GM23248 (cell line): ENCODE data around the gene AGPAT2. TPM values are rescaled to one million over a fixed set of nuclear protein-coding genes. Genes with fewer than 3 reads are reported as not detected.

Experiments used
- DNase-seq: peaks from one replicate; pipeline ENCODE4 v3.0.0-alpha.2; 2015
- H2AFZ ChIP-seq: fragments of 200-600 bp; sonication (generic); 2 replicates; pipeline ENCODE4 v1.6.1; 2016; ENCODE audit warnings: antibody characterized with exemption
- H3F3A ChIP-seq: fragments of 200-600 bp; sonication (generic); 2 replicates; pipeline ENCODE4 v1.6.1; 2016; ENCODE audit warnings: mild to moderate bottlenecking, antibody characterized with exemption, mixed run types; ENCODE audit not compliant: insufficient read depth
- H3K27ac ChIP-seq: fragments of 200-600 bp; sonication (generic); 2 replicates; pipeline ENCODE4 v1.5.1; 2016; ENCODE audit warnings: mild to moderate bottlenecking
- H3K27me3 ChIP-seq: fragments of 200-600 bp; sonication (generic); replicated peaks from 2 replicates; pipeline ENCODE4 v1.6.1; 2016; ENCODE audit warnings: mild to moderate bottlenecking; ENCODE audit not compliant: insufficient read depth
- H3K36me3 ChIP-seq: fragments of 200-600 bp; sonication (generic); 2 replicates; pipeline ENCODE4 v1.6.1; 2016; ENCODE audit warnings: low read depth, mild to moderate bottlenecking
- H3K4me1 ChIP-seq: fragments of 200-600 bp; sonication (generic); 2 replicates; pipeline ENCODE4 v1.6.1; 2016; ENCODE audit warnings: mild to moderate bottlenecking; ENCODE audit not compliant: insufficient read depth
- H3K4me2 ChIP-seq: fragments of 200-600 bp; sonication (generic); one replicate; pipeline ENCODE4 v1.6.1; 2016; ENCODE audit warnings: mild to moderate bottlenecking; ENCODE audit not compliant: unreplicated experiment
- H3K4me3 ChIP-seq: fragments of 200-600 bp; sonication (generic); 2 replicates; pipeline ENCODE4 v1.5.1; 2016; ENCODE audit warnings: mild to moderate bottlenecking
- H3K79me2 ChIP-seq: fragments of 200-600 bp; sonication (generic); 2 replicates; pipeline ENCODE4 v1.6.1; 2016; ENCODE audit warnings: mild to moderate bottlenecking; ENCODE audit not compliant: insufficient read depth
- H3K9ac ChIP-seq: fragments of 200-600 bp; sonication (generic); 2 replicates; pipeline ENCODE4 v1.6.1; 2016; ENCODE audit warnings: mild to moderate bottlenecking
- H3K9me2 ChIP-seq: fragments of 200-600 bp; sonication (generic); 2 replicates; pipeline ENCODE4 v1.6.1; 2016; ENCODE audit warnings: mixed run types, mild to moderate bottlenecking, moderate library complexity; ENCODE audit not compliant: insufficient read depth
- H3K9me3 ChIP-seq: fragments of 200-600 bp; sonication (generic); one replicate; pipeline ENCODE4 v1.6.1; 2017; ENCODE audit warnings: low read depth
- H4K20me1 ChIP-seq: fragments of 200-600 bp; sonication (generic); 2 replicates; pipeline ENCODE4 v1.6.0; 2016; ENCODE audit not compliant: insufficient read depth
- EZH2 ChIP-seq: fragments of 200-600 bp; sonication (generic); IDR thresholded peaks from 2 replicates; pipeline ENCODE4 v1.6.1; 2018; ENCODE audit warnings: antibody characterized with exemption, mild to moderate bottlenecking; ENCODE audit not compliant: insufficient read depth, poor library complexity, severe bottlenecking
- EZH2phosphoT487 ChIP-seq: fragments of 200-600 bp; sonication (generic); IDR thresholded peaks from 2 replicates; pipeline ENCODE4 v1.6.1; 2018; ENCODE audit warnings: antibody characterized with exemption, moderate library complexity, mild to moderate bottlenecking, low read depth; ENCODE audit not compliant: insufficient read depth
- WGBS, 2 experiments: methylation state at CpG; one replicate each; pipeline ENCODE4 v1.1.6; 2015 to 2017; ENCODE audit warnings: low lambda C conversion rate in 2 of 2, low coverage in 1 of 2; ENCODE audit errors: missing lambda C conversion rate in 2 of 2; 5-methylcytosine and 5-hydroxymethylcytosine counted together
- in situ Hi-C: fragments of 300-500 bp; cut with MboI; formaldehyde crosslinking; loops from 2 replicates; pipeline ENCODE4 v1.15.0; 2020
- polyA plus RNA-seq: library from polyadenylated mRNA; unstranded; fragments of >200 nt; fragmentation: Nextera tagmentation; extraction: Ambion mirVana; gene quantifications from 2 replicates; pipeline ENCODE4 v1.2.1, GENCODE V29; 2016
- total RNA-seq: library from RNA; depleted of rRNA; stranded (reverse); fragments of >200 nt; shearing (Covaris generic); gene quantifications from 2 replicates; pipeline ENCODE4 v1.2.3, GENCODE V29; 2014

AGPAT2 gene
- total and polyA plus RNA-seq, 2 experiments from 2014 or later = 58.3 to 68.7 TPM

GRCh38 chr9:136693490-136694162, 6.4 kb upstream of the AGPAT2 start:
- H3K9me2 ChIP-seq = no peaks in the 10 kb centered on the region
- peak; percentile 71 for DNase-seq
- H3K27ac ChIP-seq = no peak overlapping the region
- H2AFZ ChIP-seq = no peak overlapping the region
- H4K20me1 ChIP-seq = no peaks in the 10 kb centered on the region
- H3K79me2 ChIP-seq = no peaks in the 10 kb centered on the region
- no peaks in the 10 kb centered on the region for H3K4me1 ChIP-seq
- no peak overlapping the region for H3K4me3 ChIP-seq
- no peak overlapping the region for H3K4me2 ChIP-seq
- no peak overlapping the region for H3K9ac ChIP-seq
- no peaks in the 10 kb centered on the region for H3K27me3 ChIP-seq
- no peaks in the 10 kb centered on the region for H3K36me3 ChIP-seq
- in situ Hi-C loops = no loop called here
- H3K9me3 ChIP-seq = no peaks in the 10 kb centered on the region
- TF ChIP-seq EZH2phosphoT487 = no peak
- TF ChIP-seq EZH2 = no peak
- WGBS, 2 experiments = 51 to 57% methylated on average over 15 of the region's 15 CpGs
- no peaks in the 10 kb centered on the region for H3F3A ChIP-seq

GRCh38 chr9:136693135-136693489, 5.9 kb upstream of the AGPAT2 start:
- H3K9me2 ChIP-seq = no peaks in the 10 kb centered on the region
- no peak overlapping the region for H3K4me2 ChIP-seq
- in situ Hi-C loops = no loop called here
- no peak overlapping the region for H3K4me3 ChIP-seq
- no peaks in the 10 kb centered on the region for H4K20me1 ChIP-seq
- H3F3A ChIP-seq = 0 out of 2 replicates have a peak, but pooled peaks cover 3% of the 10 kb centered on the region
- H3K36me3 ChIP-seq = no peaks in the 10 kb centered on the region
- H3K27ac ChIP-seq = no peak overlapping the region
- DNase-seq = no peak
- no peaks in the 10 kb centered on the region for H3K4me1 ChIP-seq
- WGBS, 2 experiments = 77% methylated on average over 14 of the region's 14 CpGs
- no peak overlapping the region for H3K9ac ChIP-seq
- H3K9me3 ChIP-seq = no peaks in the 10 kb centered on the region
- no peaks in the 10 kb centered on the region for H3K27me3 ChIP-seq
- TF ChIP-seq EZH2 (no peak), EZH2phosphoT487 (no peak)
- H3K79me2 ChIP-seq = no peaks in the 10 kb centered on the region
- H2AFZ ChIP-seq = no peak overlapping the region

- no peak overlapping the region for H3K4me2 ChIP-seq
- no peaks in the 10 kb centered on the region for H3K27me3 ChIP-seq
- DNase-seq = no peak
- H3K4me1 ChIP-seq = no peaks in the 10 kb centered on the region
- H2AFZ ChIP-seq = no peak overlapping the region
- H3K4me3 ChIP-seq = no peak overlapping the region
- WGBS, 2 experiments = 83 to 86% methylated on average over 38 to 43 of the region's 46 CpGs
- H3K9me3 ChIP-seq = no peaks in the 10 kb centered on the region
- H3K9me2 ChIP-seq = no peaks in the 10 kb centered on the region
- in situ Hi-C loops = no loop called here
- H3F3A ChIP-seq = 0 out of 2 replicates have a peak, but pooled peaks cover 6% of the 10 kb centered on the region
- no peaks in the 10 kb centered on the region for H3K79me2 ChIP-seq
- no peaks in the 10 kb centered on the region for H4K20me1 ChIP-seq
- H3K27ac ChIP-seq = no peak overlapping the region
- no peak overlapping the region for H3K9ac ChIP-seq
- H3K36me3 ChIP-seq = no peaks in the 10 kb centered on the region
- TF ChIP-seq EZH2 (no peak), EZH2phosphoT487 (no peak)
These were observed 5.2 kb upstream of the AGPAT2 start for GRCh38 chr9:136692185-136693134.

- no peak for DNase-seq
- no peak overlapping the region for H2AFZ ChIP-seq
- no peaks in the 10 kb centered on the region for H3K9me3 ChIP-seq
- H3K4me1 ChIP-seq = no peaks in the 10 kb centered on the region
- 78 to 84% methylated on average over 21 to 25 of the region's 29 CpGs for WGBS, 2 experiments
- H3K4me3 ChIP-seq = no peak overlapping the region
- H3K9ac ChIP-seq = no peak overlapping the region
- TF ChIP-seq EZH2 (no peak), EZH2phosphoT487 (no peak)
- H3K79me2 ChIP-seq = no peaks in the 10 kb centered on the region
- no peaks in the 10 kb centered on the region for H3K27me3 ChIP-seq
- no peak overlapping the region for H3K4me2 ChIP-seq
- H3K27ac ChIP-seq = no peak overlapping the region
- in situ Hi-C loops = no loop called here
- H3K36me3 ChIP-seq = no peaks in the 10 kb centered on the region
- 0 out of 2 replicates have a peak, but pooled peaks cover 6% of the 10 kb centered on the region for H3F3A ChIP-seq
- no peaks in the 10 kb centered on the region for H3K9me2 ChIP-seq
- H4K20me1 ChIP-seq = no peaks in the 10 kb centered on the region
These were observed 4.3 kb upstream of the AGPAT2 start for GRCh38 chr9:136691316-136692184.
